Left lung (tissue), 10 donors: ENCODE measurements around the gene ID3. TPM values are rescaled to one million over a fixed set of nuclear protein-coding genes. Genes with fewer than 3 reads are reported as not detected.
"Not testable (repeated sequence)": the region's sequence is repeated elsewhere in the genome, so short reads cannot be mapped to it uniquely, and the experiment has no call there.

Source experiments
- ATAC-seq: fragments of 200-7000 bp; cut with Tn5 transposase; one replicate; pipeline ENCODE4 v1.9.1; 2020; ENCODE audit warnings: moderate library complexity
- DNase-seq, 4 donors: peaks; one replicate each; pipeline ENCODE4 v3.0.0-alpha.2; 2013 to 2020
- H3K27ac ChIP-seq, 2 donors: fragments of 200-600 bp; sonication (generic) in 1 of 2; one replicate each; pipeline versions ENCODE4 v1.5.0 to v1.8.0; 2020 to 2021
- H3K27me3 ChIP-seq, 2 donors: fragments of 200-600 bp; sonication (generic) in 1 of 2; one replicate each; pipeline versions ENCODE4 v1.5.0 to v1.8.0; 2020 to 2021
- H3K36me3 ChIP-seq, 2 donors: fragments of 200-600 bp; sonication (generic) in 1 of 2; one replicate each; pipeline versions ENCODE4 v1.5.0 to v1.8.0; 2020 to 2021
- H3K4me1 ChIP-seq, 2 donors: fragments of 200-600 bp; one replicate each; pipeline ENCODE4 v1.8.0; 2021
- H3K4me3 ChIP-seq, 2 donors: fragments of 200-600 bp; sonication (generic) in 1 of 2; one replicate each; pipeline versions ENCODE4 v1.5.0 to v1.8.0; 2020 to 2021; ENCODE audit warnings: mild to moderate bottlenecking in 1 of 2
- H3K9me3 ChIP-seq, 2 donors: fragments of 200-600 bp; sonication (generic) in 1 of 2; one replicate each; pipeline versions ENCODE4 v1.5.0 to v1.8.0; 2020 to 2021
- CTCF ChIP-seq, 2 donors: fragments of 200-600 bp; sonication (generic) in 1 of 2; IDR thresholded peaks; one replicate each; pipeline versions ENCODE4 v1.5.0 to v1.8.0; 2021; ENCODE audit warnings: antibody characterized with exemption in 2 of 2
- intact Hi-C, 2 donors: fragments of 100-400 bp; cut with DNase I; formaldehyde crosslinking; loops; one replicate each; pipeline versions ENCODE4 v1.11.2 to v1.14.2; 2022
- polyA plus RNA-seq, 6 donors: library from polyadenylated mRNA; unstranded; fragments of 120-200 nt; gene quantifications; one replicate each; pipeline ENCODE4 v1.2.1, GENCODE V29; 2013; ENCODE audit not compliant: insufficient read length in 6 of 6
- total RNA-seq, 2 donors: library from RNA; stranded (reverse); fragmentation: NEBNext Ultra II Directional; extraction: Animal tissue kit (Norgen Biotek cat#: 25700); gene quantifications; one replicate each; pipeline ENCODE4 v1.2.1, GENCODE V29; 2021
- donor health status: DM: no; HTN: yes; CAD: no.
- donor health status: DM: no; HTN: no; CAD: no.

Gene ID3
- total and polyA plus RNA-seq, 8 donors, result 125 to 261 (median 179) TPM

- intact Hi-C loops, result no loop called here
- Histone ChIP-seq H3K27me3 (no peaks in the 10 kb centered on the region), H3K27ac (no peak overlapping the region), H3K4me1 (peaks cover 0 to 12% of the 10 kb centered on the region in 2 donors), H3K36me3 (no peaks in the 10 kb centered on the region), H3K4me3 (no peak overlapping the region), H3K9me3 (no peaks in the 10 kb centered on the region)
- DNase-seq (no peak), ATAC-seq (no peak)
- TF ChIP-seq CTCF (IDR thresholded peaks at IDR 0.05), result no peak
Measured at GRCh38 chr1:23588749-23589548, 29.6 kb upstream of the ID3 start.

GRCh38 chr1:23585321-23586022, 26.2 kb upstream of the ID3 start:
- ATAC-seq, result peak; percentile 67
- peak overlapping the region in 1 of 2 donors; percentile 33 for H3K27ac ChIP-seq
- peaks cover 0 to 11% of the 10 kb centered on the region in 2 donors for H3K4me1 ChIP-seq
- no peak for TF ChIP-seq CTCF (IDR thresholded peaks at IDR 0.05)
- no peaks in the 10 kb centered on the region for H3K9me3 ChIP-seq
- no peak for DNase-seq
- intact Hi-C loops, result no loop called here
- H3K27me3 ChIP-seq, result no peaks in the 10 kb centered on the region
- H3K4me3 ChIP-seq, result no peak overlapping the region
- H3K36me3 ChIP-seq, result no peaks in the 10 kb centered on the region

- DNase-seq, H3K9me3 ChIP-seq, H3K36me3 ChIP-seq, H3K27ac ChIP-seq, H3K4me3 ChIP-seq, intact Hi-C loops, ATAC-seq, H3K27me3 ChIP-seq: not testable (repeated sequence)
- H3K4me1 ChIP-seq, result peaks cover 0 to 13% of the 10 kb centered on the region in 2 donors
Measured at GRCh38 chr1:23583727-23584126, 24.4 kb upstream of the ID3 start.

GRCh38 chr1:23582820-23583219, 23.5 kb upstream of the ID3 start:
- no peak for DNase-seq
- intact Hi-C loops, result no loop called here
- TF ChIP-seq CTCF (IDR thresholded peaks at IDR 0.05), result no peak
- Histone ChIP-seq H3K27me3 (no peaks in the 10 kb centered on the region), H3K9me3 (no peaks in the 10 kb centered on the region), H3K27ac (no peak overlapping the region), H3K36me3 (no peaks in the 10 kb centered on the region), H3K4me3 (no peak overlapping the region), H3K4me1 (peaks cover 1 to 22% of the 10 kb centered on the region in 2 donors)
- ATAC-seq, result no peak

GRCh38 chr1:23581219-23581618, 21.9 kb upstream of the ID3 start:
- Histone ChIP-seq H3K4me1 (peaks cover 13 to 38% of the 10 kb centered on the region in 2 donors), H3K27me3 (no peaks in the 10 kb centered on the region), H3K9me3 (no peaks in the 10 kb centered on the region), H3K4me3 (no peak overlapping the region), H3K27ac (peak overlapping the region in 1 of 2 donors; percentile 33), H3K36me3 (no peaks in the 10 kb centered on the region)
- ATAC-seq (no peak), DNase-seq (peak in 1 of 4 donors; percentile 50)
- intact Hi-C loops, result no loop called here
- TF ChIP-seq CTCF (IDR thresholded peaks at IDR 0.05), result no peak
